GM12891 (cell line): ENCODE results near the gene NOSIP.

Experiments used
- POLR2A ChIP-seq: IDR thresholded peaks from 2 replicates; pipeline ENCODE4 v1.6.1; 2011; ENCODE audit warnings: low read depth, low read length, control low read depth
- TAF1 ChIP-seq: IDR thresholded peaks from 2 replicates; pipeline ENCODE4 v1.6.1; 2011; ENCODE audit warnings: low read depth, low read length, control low read depth

DNA sequence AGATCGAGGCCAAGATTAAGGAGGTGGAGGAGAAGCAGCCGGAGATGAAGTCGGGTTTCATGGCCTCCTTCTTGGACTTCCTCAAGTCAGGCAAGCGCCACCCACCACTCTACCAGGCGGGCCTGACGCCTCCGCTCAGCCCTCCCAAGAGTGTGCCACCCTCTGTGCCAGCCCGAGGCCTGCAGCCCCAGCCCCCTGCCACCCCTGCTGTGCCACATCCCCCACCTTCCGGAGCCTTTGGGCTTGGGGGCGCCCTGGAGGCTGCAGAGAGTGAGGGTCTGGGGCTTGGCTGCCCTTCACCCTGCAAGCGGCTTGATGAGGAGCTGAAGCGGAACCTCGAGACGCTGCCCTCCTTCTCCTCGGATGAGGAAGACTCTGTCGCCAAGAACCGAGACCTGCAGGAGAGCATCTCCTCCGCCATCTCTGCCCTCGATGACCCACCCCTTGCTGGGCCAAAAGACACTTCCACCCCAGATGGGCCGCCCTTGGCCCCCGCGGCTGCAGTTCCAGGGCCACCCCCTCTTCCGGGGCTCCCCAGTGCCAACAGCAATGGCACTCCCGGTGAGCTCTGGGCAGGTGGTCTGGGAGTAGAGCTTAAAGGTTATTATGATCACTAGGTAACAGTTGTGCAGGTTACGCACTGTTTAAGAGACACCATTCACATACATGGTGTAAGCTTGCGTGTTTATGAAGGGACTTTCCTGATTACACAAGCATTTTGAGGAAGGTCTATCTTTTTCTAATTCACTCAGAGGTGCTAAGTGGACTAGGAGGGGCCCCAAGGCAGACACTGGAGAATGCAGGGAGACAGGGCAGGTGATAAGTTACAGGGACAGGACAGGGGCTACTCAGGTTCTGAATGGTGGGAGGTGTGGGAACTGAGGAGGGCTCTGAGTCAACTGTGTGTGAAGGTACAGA lies 19.3 kb upstream of the NOSIP start:
- TF ChIP-seq TAF1: no peak
- TF ChIP-seq POLR2A: no peak
